Neural crest cell (in vitro differentiated cells): Measurements from ENCODE around the gene PHACTR2. TPM values are rescaled to one million over a fixed set of nuclear protein-coding genes. Genes with fewer than 3 reads are reported as not detected.

Experiments used
- DNase-seq: peaks from one replicate; pipeline ENCODE4 v3.0.0; 2021; ENCODE audit warnings: low read depth, mixed read lengths, low spot score
- H3K27ac Mint-ChIP-seq: one replicate; pipeline ENCODE4 v1.8.0; 2021; ENCODE audit warnings: mild to moderate bottlenecking, mixed read lengths; ENCODE audit not compliant: unreplicated experiment
- H3K27me3 Mint-ChIP-seq: 2 replicates; pipeline ENCODE4 v1.8.0; 2021; ENCODE audit warnings: low read depth, mild to moderate bottlenecking, mixed read lengths
- H3K36me3 Mint-ChIP-seq: 2 replicates; pipeline ENCODE4 v1.8.0; 2021; ENCODE audit warnings: low read depth, mild to moderate bottlenecking, mixed read lengths
- H3K4me1 Mint-ChIP-seq: 2 replicates; pipeline ENCODE4 v1.8.0; 2021; ENCODE audit warnings: mixed read lengths
- H3K4me3 Mint-ChIP-seq: one replicate; pipeline ENCODE4 v1.8.0; 2021; ENCODE audit warnings: mild to moderate bottlenecking, mixed read lengths
- H3K9me3 Mint-ChIP-seq: 2 replicates; pipeline ENCODE4 v1.8.0; 2021; ENCODE audit warnings: mixed read lengths
- CTCF ChIP-seq: fragments of 200-600 bp; sonication (generic); conservative IDR thresholded peaks from 2 replicates; pipeline ENCODE4 v1.5.0; 2021; ENCODE audit warnings: antibody characterized with exemption, mild to moderate bottlenecking
- total RNA-seq: library from RNA; stranded (reverse); gene quantifications from 2 replicates; pipeline ENCODE4 v1.2.1, GENCODE V29; 2021

PHACTR2 gene
- total RNA-seq, 1 donor from 2014 or later = 15.1 TPM

GRCh38 chr6:143802833-143803565 lies 125.2 kb downstream of the PHACTR2 start:
- DNase-seq = no peak
- Mint-ChIP-seq H3K27ac (no peak overlapping the region), H3K27me3 (no peaks in the 10 kb centered on the region), H3K4me1 (peaks cover 5% of the 10 kb centered on the region), H3K9me3 (peaks cover 18% of the 10 kb centered on the region), H3K36me3 (peaks cover 40% of the 10 kb centered on the region), H3K4me3 (no peak overlapping the region)
- TF ChIP-seq CTCF = no peak

GRCh38 chr6:143803769-143804568 lies 126.2 kb downstream of the PHACTR2 start:
- H3K9me3 Mint-ChIP-seq = peaks cover 12% of the 10 kb centered on the region
- H3K27me3 Mint-ChIP-seq = no peaks in the 10 kb centered on the region
- no peak overlapping the region for H3K4me3 Mint-ChIP-seq
- no peak for DNase-seq
- TF ChIP-seq CTCF = no peak
- peaks cover 5% of the 10 kb centered on the region for H3K4me1 Mint-ChIP-seq
- H3K36me3 Mint-ChIP-seq = peaks cover 37% of the 10 kb centered on the region
- no peak overlapping the region for H3K27ac Mint-ChIP-seq

GRCh38 chr6:143804835-143805239 lies 127.1 kb downstream of the PHACTR2 start:
- H3K4me1 Mint-ChIP-seq = peaks cover 5% of the 10 kb centered on the region
- no peaks in the 10 kb centered on the region for H3K27me3 Mint-ChIP-seq
- DNase-seq = no peak
- H3K36me3 Mint-ChIP-seq = peaks cover 28% of the 10 kb centered on the region
- H3K4me3 Mint-ChIP-seq = no peak overlapping the region
- peaks cover 4% of the 10 kb centered on the region for H3K9me3 Mint-ChIP-seq
- no peak for TF ChIP-seq CTCF
- no peak overlapping the region for H3K27ac Mint-ChIP-seq

GRCh38 chr6:143806282-143807102 lies 128.7 kb downstream of the PHACTR2 start:
- peaks cover 16% of the 10 kb centered on the region for H3K36me3 Mint-ChIP-seq
- no peaks in the 10 kb centered on the region for H3K9me3 Mint-ChIP-seq
- H3K27me3 Mint-ChIP-seq = no peaks in the 10 kb centered on the region
- H3K27ac Mint-ChIP-seq = no peak overlapping the region
- H3K4me3 Mint-ChIP-seq = no peak overlapping the region
- no peak for TF ChIP-seq CTCF
- no peak for DNase-seq
- peaks cover 5% of the 10 kb centered on the region for H3K4me1 Mint-ChIP-seq

- Mint-ChIP-seq H3K4me3 (no peak overlapping the region), H3K27ac (no peak overlapping the region), H3K27me3 (no peaks in the 10 kb centered on the region), H3K9me3 (no peaks in the 10 kb centered on the region), H3K4me1 (peaks cover 5% of the 10 kb centered on the region), H3K36me3 (peaks cover 10% of the 10 kb centered on the region)
- no peak for TF ChIP-seq CTCF
- no peak for DNase-seq
Measured at GRCh38 chr6:143807103-143807772, 129.5 kb downstream of the PHACTR2 start.
